Right ventricle myocardium inferior (tissue), 1 donor: Measurements from ENCODE around the gene GLS. TPM values are rescaled to one million over a fixed set of nuclear protein-coding genes. Genes with fewer than 3 reads are reported as not detected.
A peak's percentile ranks its signal among the peaks of the same experiment; 100 is the strongest.

Source experiments
- ATAC-seq: fragments of 200-7000 bp; cut with Tn5 transposase; one replicate; pipeline ENCODE4 v1.9.1; 2020; ENCODE audit warnings: mild to moderate bottlenecking, moderate library complexity
- DNase-seq: peaks from one replicate; pipeline ENCODE4 v3.0.0; 2021; ENCODE audit errors: missing footprints
- intact Hi-C: fragments of 100-400 bp; cut with DNase I; formaldehyde crosslinking; loops from one replicate; pipeline ENCODE4 v1.11.0; 2022
- total RNA-seq: library from RNA; stranded (reverse); fragmentation: NEBNext Ultra II Directional; extraction: Animal tissue kit (Norgen Biotek cat#: 25700); gene quantifications from one replicate; pipeline ENCODE4 v1.2.1, GENCODE V29; 2021
- donor health status: DM: no; HTN: yes; CAD: no; lungs with severe emphysema.

Gene GLS
- total RNA-seq, 1 donor from 2014 or later: 44.8 TPM

DNA sequence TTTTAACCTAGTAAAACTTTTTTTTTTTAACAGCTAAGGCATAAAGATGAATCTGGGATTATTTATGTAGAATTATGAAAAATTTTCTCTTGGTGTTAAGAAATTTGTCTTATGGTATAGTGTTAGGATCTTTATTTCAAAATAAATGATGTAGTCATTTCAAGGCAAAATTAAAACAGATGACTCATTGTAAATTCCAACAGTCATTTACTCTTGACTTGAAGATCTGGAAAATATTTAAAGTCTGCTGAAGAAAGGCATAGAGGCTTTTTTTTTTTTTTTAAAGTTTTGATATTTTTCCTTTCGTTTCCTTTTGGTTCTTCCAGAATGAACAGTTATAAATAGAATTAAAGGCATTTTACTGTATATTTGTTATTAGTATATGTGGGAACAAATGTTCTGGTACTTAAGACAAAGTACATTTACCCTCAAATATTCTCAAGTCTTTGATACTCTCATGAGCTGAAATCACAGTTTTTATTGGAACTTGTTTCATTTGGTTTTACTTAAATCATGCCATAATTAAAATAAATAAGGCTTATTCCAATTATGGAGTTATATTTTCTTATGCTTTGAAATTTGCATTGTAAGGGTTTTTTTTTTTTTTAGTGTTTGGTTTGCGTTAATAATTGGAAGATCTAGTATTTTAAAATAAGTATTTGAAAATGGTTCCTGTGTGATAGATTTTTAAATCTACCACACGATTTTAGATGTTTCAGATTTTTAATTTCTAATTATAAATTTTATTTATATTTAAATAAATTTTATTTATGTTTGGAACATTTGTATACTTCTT is 29.9 kb downstream of the GLS start:
- no peak for DNase-seq
- intact Hi-C loops: no loop called here
- ATAC-seq: no peak

DNA sequence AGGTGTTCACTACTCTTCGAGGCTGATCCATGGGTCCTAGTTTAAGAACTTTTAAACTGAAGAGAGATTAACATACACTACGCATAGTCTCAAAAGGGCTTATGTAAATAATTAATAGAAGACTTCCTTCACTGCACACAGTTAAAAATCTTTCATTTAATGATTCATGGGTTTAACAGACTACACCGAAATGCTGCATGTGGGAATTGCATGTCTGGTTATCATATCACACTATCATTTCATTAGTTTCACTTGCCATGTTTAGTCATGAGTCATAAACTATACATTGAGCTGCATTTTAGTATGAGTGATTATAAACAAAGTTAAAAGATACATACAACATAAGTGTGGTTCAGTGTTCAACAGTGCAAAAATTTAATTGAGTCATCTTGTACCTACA is 31.2 kb downstream of the GLS start:
- DNase-seq: no peak
- intact Hi-C loops: no loop called here
- no peak for ATAC-seq

DNA sequence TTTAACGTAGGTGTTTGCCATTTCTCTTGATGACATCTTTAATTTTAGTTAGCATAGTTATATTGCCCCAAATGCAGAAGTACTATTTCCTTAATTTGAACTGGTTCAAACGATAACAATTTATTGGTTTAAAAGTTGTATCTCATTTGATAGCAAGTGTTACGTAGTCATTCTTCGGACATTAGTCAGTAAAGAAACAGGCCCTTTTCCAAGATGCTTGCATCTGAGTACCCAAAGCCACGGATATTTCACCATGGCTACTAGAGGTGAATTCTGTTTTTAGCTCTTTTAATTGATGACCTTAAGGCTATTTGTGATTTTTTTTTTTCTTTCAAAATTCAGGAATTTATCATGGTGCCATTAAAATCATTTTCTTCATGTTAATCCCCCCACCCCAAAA is 32.1 kb downstream of the GLS start:
- DNase-seq (no peak), ATAC-seq (no peak)
- intact Hi-C loops: no loop called here

DNA sequence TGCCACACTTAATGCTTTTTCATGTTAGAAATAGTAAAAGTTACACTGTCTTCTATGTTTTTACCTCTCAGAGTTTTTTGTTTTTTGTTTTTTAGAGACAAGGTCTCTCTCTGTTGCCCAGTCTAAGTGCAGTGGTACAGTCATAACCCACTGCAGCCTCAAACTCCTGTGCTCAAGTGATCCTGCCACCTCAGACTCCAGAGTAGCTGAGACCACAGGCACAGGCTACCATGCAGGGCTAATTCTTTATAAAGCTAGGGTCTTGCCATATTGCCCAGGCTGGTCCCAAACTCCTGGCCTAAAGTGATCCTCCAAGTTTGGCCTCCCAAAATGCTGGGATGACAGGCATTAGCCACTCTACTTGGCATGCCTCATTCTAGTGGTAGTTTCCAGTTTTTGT is 33.1 kb downstream of the GLS start:
- intact Hi-C loops: no loop called here
- DNase-seq: no peak
- ATAC-seq: no peak

DNA sequence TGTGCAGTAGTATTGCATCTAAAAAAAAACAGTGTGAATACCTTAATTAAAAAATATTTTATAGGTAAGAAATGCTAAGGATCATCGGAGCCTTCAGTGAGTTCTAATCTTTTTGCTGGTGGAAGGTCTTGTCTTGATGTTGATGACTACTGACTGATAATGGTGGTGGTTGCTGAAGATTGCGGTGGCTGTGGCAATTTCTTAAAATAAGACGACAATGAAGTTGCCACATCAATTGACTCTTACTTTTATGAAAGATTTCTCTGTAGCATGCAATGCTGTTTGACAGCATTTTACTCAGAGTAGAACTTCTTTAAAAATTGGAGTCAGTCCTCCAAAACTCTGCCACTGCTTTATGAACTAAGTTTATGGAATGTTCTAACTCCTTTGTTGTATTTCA is 36.2 kb downstream of the GLS start:
- intact Hi-C loops: no loop called here
- no peak for ATAC-seq
- no peak for DNase-seq

DNA sequence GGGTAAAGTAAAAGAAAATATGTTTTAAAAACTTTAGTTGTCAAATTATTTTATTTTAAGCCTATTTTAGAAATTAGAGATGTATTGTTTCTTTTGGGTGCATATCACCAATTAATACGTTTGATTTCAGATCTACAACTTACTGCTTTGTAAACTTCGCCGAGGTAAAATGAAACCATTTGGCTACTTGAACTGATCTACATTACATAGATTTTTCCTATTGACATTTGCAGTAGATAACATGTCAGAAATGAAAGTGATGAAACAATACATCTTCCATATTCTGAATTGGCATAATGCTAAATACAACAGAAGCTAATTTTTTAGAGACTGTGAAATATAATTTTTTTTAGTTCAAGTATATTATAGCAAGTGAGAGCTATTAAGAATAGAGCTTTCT is 39.5 kb downstream of the GLS start:
- ATAC-seq (no peak), DNase-seq (no peak)
- intact Hi-C loops: no loop called here

DNA sequence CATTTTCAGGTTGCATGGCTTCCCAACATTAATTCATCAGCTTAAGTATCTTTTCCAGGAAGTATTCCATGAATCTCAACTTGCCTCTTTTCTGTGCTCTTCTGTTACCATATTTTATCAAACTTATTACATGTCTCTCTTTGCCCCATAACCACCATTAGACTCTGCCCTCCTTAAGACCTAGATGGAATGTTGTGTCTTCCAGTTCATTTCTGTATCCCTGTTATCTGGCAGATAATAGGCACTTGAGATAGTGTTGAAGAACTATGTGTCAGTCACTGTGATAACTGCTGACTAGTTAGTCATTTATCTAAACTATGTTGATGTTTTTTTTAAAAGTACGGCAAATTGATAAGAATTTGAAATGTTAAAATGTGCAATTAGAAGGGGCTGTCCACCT is 41.8 kb downstream of the GLS start:
- ATAC-seq: no peak
- intact Hi-C loops: no loop called here
- DNase-seq: no peak

DNA sequence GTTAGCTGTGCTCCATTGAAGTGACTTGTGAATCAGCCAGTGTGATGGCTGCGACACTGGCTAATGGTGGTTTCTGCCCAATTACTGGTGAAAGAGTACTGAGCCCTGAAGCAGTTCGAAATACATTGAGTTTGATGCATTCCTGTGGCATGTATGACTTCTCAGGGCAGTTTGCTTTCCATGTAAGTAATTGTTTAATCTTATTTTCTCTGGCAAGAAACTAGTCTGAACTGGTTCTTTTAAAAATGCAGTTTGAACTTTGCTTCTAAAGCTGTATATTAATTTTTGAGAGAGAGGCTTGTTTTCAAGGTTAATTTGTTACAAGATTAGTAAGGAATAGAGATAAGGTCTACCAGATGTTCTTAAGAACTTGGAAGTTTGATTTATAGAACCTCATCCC is 46.7 kb downstream of the GLS start:
- intact Hi-C loops: no loop called here
- no peak for DNase-seq

DNA sequence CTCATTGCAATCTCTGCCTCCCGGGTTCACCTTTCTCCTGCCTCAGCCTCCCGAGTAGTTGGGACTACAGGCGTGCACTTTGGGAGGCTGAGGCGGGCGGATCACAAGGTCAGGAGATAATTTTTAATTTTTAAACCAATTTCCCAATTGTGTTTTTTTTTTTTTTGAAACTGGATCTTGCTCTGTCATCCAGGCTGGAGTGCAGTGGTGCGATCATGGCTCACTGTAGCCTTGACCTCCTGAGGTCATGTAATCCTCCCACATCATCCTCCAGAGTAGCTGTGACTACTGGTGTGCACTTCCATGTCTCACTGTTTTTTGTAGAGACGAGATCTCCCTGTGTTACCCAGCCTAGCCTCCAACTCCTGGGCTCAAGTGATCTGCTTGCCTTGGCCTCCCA is 49.3 kb downstream of the GLS start:
- no peak for DNase-seq
- intact Hi-C loops: no loop called here
- no peak for ATAC-seq

More for the DNA sequence above, 46.7 kb downstream of the GLS start:
- no peak for ATAC-seq

DNA sequence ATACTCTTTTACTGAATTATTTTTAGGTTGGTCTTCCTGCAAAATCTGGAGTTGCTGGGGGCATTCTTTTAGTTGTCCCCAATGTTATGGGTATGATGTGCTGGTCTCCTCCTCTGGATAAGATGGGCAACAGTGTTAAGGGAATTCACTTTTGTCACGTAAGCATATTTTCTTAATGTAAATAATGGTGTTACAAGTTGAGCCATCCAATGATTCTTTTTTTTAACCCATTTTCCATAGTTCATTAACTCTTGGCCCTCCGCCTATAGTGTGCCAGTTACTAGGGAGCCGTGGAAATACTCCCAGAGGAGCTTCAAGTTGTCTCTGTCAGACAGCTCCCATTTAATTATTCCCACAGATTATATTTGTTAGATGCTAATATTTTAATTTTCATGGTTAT is 49.8 kb downstream of the GLS start:
- intact Hi-C loops: no loop called here
- no peak for DNase-seq
- no peak for ATAC-seq

DNA sequence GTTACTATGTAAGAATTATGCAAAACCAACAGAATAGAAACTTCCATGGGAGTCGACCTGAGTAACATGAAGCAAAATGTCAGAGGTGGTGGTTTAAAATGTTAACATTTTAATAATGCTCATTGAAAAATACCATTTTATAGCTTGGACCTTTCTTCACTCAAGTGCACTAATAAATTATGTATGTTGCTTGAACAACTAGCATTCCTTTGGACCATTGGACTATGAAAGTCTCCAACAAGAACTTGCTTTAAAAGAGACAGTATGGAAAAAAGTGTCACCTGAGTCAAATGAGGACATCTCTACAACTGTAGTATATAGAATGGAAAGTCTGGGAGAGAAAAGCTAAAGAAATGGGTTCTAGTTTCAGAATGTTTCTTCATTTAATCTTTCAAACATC is 51.9 kb downstream of the GLS start:
- DNase-seq (no peak), ATAC-seq (no peak)
- intact Hi-C loops: no loop called here

DNA sequence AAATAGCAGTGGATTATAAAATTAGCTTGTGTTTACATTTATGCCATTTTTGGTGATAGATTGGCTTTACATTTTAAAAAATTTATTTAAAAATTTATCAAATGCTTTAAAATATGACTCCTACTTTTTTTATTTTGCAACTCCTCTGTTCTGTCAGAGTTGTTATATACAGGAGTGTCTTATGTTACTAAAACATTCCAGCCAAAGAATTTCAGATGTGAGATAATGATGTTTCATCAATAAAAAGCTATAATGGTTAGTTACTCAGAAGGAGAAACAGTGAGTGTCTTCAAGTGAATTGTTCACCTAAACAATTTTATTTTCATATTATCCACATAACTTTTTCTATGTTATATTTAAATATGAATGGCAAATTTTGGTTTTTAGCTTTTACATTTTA is 52.7 kb downstream of the GLS start:
- intact Hi-C loops: no loop called here
- DNase-seq: no peak

DNA sequence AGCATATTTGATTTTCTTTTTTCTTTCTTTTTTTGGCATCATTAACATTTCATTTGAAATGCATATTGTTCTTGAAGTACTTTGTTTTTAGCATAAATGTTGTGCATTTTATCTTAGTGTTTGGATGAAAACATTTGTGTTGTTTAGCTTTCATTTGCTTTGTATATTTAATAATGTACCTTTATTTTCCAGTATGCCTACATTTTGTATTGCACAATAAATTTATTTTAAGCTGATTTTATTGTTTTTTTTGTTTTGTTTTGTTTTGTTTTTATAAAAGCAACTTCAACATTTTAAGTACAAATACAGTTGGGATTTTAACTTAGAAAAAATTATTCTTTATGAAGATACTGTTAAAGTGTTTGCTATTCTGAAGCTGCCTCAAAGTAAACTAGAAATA is 54.4 kb downstream of the GLS start:
- ATAC-seq: no peak
- no peak for DNase-seq
- intact Hi-C loops: loop anchor here (5.0 kb wide), 1 partner anchor 43 kb away; no protein-coding TSS in a partner anchor

More for the DNA sequence above, 52.7 kb downstream of the GLS start:
- no peak for ATAC-seq

DNA sequence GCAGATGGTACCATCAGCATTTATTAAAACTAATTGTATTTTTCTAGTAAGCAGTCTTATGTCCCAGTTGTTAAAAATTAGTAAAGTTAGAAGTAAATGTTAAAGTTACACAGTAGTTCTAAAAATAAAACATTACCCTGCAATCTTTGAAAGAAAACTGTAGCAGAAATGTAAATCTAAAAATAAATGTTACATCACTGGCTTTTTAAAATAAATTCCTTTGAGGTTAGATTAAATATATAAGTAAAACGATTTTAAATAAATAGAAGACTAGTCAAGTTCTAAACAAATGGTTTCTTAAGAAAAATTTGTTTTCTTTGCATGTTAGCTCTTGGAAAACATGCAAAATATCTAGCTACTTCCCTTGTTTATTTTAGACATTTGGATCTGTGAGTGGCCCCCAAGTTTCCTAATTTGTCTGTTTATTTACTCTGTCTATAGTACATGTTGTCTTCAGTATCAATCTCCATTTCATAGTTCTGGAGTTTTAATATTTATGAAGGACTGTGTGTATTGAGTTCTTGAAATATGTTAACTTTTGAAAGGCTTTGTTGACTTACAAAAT is 58.2 kb downstream of the GLS start:
- ATAC-seq (no peak), DNase-seq (no peak)
- intact Hi-C loops: loop anchor here (5.0 kb wide), 1 partner anchor 47 kb away; no protein-coding TSS in a partner anchor

DNA sequence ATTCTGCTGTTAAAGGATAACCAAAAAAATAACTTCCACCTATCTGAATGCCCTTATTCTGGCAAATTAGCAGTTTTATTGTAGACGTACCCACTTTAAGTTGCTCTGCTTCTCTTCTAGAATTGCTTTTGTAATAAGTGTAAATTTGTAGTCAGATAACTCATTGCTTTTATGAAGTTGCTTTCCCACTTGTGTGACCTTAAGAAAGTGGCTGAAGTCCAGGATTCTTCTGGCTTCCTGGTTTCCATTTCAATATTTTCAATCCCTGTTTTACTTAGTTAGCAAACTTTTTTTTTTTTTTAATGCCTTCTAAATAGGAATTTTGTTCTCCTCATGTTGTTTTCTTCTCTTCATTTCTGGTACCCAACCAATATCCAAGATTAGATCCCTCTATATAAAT is 59.8 kb downstream of the GLS start:
- intact Hi-C loops: no loop called here
- DNase-seq (no peak), ATAC-seq (no peak)

DNA sequence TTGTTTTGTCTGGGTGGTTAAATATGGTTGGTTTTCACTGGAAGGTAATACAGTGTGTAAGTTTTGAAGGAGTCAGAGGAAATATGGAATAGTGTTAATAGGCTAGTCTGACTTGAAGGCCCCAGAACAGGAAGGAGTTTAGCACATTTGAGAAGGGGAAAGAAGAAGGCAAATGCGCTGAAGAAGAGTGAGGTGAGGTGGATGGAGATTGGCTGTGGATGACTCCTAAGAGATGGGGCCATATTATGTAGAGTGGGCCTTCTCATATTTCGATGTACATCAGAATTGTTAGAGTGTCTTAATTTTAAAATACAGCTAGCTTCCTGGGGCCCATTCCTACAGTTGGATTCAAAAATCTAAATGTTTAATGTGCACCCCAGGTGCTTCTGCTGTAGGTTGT is 61.0 kb downstream of the GLS start:
- no peak for DNase-seq
- intact Hi-C loops: no loop called here
- no peak for ATAC-seq

DNA sequence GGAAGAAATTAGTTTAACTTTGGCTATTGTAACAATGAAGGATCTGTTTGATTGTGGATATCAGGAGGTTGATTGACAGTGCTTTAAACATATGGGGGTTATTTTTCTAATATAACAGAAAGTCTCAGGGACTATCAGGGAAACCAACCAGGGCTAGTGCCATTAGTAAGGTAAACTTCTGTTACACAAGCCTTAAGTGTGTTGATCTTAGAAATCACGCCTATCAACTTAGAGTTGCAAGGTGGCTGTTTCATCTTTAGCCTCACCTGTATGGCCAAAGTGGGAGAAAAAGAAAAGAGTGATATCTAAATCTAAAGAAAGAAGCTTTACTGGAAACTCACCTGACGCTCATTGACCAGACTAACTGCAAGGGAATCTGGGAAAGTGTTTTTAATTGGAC is 62.1 kb downstream of the GLS start:
- ATAC-seq (no peak), DNase-seq (no peak)
- intact Hi-C loops: no loop called here

DNA sequence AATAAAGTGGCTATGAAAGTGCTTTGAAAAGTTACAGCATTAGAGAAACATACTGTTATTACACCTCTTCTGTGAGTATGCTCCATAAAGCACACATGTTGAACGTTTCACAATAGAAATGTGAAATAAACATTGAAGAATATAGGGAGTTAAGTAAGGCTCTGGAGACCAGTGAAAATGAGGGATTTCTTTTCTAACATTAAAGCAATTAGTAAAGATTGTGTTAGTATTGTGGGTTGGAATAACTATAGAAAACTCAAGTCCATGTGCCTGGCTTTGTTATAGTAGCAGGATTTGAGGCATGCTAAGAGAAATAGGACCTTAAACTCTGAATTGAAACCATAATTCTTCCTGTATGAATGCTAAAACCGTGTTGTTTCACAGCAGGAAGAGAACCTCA is 63.1 kb downstream of the GLS start:
- intact Hi-C loops: no loop called here
- DNase-seq (no peak), ATAC-seq (no peak)

DNA sequence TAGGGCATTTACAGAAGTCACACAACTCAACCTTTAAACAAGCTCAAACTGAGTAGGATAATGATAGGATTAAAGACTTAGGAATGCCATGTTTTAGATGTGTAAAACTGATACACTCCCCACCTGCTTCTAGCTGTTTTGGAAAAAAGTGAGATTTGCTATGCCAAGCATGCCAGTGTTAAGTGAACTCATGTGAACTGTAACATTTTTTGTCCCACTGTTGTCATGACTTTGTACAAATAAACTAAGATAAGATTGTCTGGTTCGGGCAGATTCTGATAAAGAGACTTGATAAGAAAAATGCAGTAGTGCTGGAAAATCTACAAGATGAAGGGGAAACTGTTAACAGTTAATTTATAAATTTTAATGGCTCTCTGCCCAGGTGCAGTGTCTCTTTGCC is 66.5 kb downstream of the GLS start:
- DNase-seq (no peak), ATAC-seq (no peak)
- intact Hi-C loops: no loop called here

DNA sequence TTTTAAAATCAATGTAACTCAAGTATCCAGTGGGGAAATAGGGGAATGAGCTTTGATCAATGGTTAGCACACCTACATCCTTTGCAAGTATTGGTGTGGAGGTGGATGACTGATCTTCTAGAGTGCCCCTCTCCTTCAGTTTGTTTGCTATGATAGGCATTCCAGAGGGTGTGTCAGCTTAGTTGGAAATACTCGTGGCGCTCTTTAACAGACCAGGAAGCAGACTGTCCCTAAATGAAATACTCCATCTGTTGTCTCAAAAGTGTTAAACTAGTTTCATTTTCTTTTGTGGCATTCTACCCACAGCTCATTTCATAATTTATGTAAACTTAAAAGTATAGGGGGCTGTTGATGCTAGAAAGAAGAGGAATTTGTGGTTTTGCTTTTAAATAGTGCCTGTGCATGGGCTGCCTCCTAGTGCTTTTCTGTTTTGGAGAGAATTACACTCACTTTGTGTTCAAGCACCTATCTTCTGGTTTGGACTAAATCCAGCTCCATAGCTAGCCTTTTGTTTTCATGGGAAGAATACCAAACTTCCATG is 67.2 kb downstream of the GLS start:
- DNase-seq (no peak), ATAC-seq (peak; percentile 67)
- intact Hi-C loops: no loop called here

DNA sequence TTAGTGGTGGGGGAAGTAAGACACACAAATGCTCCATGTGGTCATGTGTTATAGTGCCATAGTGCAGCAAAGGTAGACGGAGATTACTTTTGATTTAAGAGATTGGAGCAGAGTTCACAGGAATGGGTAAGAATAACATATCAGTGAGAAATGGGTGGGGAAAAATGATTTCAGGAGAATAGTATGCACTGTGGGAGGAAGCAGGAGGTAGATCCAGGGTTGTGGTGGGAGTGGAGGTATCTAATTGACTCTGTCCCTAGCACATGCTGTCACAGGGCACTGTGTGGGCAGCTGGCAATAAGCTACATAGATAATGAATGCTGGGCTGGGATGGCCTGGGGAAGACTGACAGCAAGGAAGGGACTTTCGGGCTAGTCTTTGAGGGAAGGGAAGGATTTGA is 68.0 kb downstream of the GLS start:
- intact Hi-C loops: no loop called here
- DNase-seq (no peak), ATAC-seq (peak; percentile 54)
